Activated naive CD4-positive, alpha-beta T cell treated with anti-CD3 and anti-CD28 coated beads, Interleukin-2, amount 50 U/mL, for 72 hours (primary cell): Measurements from ENCODE around the gene GBA2. TPM values are rescaled to one million over a fixed set of nuclear protein-coding genes. Genes with fewer than 3 reads are reported as not detected.

Source experiments
- ATAC-seq, 2 donors: fragments of 150-1000 bp; cut with Tn5 transposase; 2 replicates each; pipeline ENCODE4 v1.10.0; 2021; ENCODE audit warnings: mild to moderate bottlenecking in 2 of 2, moderate library complexity in 2 of 2
- DNase-seq, 2 donors: peaks; one replicate each; pipeline ENCODE4 v3.0.0; 2021 to 2022; ENCODE audit warnings: low spot score in 2 of 2
- H3K27ac Mint-ChIP-seq, 2 donors: one replicate each; pipeline ENCODE4 v1.8.0; 2022; ENCODE audit warnings: mild to moderate bottlenecking in 2 of 2, mixed read lengths in 2 of 2
- H3K36me3 Mint-ChIP-seq, 2 donors: one replicate each; pipeline ENCODE4 v1.8.0; 2022; ENCODE audit warnings: mixed read lengths in 2 of 2
- H3K9me3 Mint-ChIP-seq, 2 donors: one replicate each; pipeline ENCODE4 v1.8.0; 2022; ENCODE audit warnings: mixed read lengths in 2 of 2
- total RNA-seq, 2 donors: library from RNA; stranded (reverse); gene quantifications; one replicate each; pipeline ENCODE4 v1.2.3, GENCODE V29; 2022

Gene GBA2
- total RNA-seq, 2 donors from 2014 or later = 23.4 to 57.6 TPM

- H3K36me3 Mint-ChIP-seq = peaks cover 0 to 5% of the 10 kb centered on the region in 2 donors
- no peak overlapping the region for H3K27ac Mint-ChIP-seq
These were observed 52.4 kb downstream of the GBA2 start for GRCh38 chr9:35696520-35697215.

GRCh38 chr9:35695943-35696401 lies 53.1 kb downstream of the GBA2 start:
- DNase-seq (no peak), ATAC-seq (no peak)
- H3K36me3 Mint-ChIP-seq = peaks cover 0 to 5% of the 10 kb centered on the region in 2 donors
- no peak overlapping the region for H3K27ac Mint-ChIP-seq
- H3K9me3 Mint-ChIP-seq = no peaks in the 10 kb centered on the region

More at GRCh38 chr9:35696520-35697215, 52.4 kb downstream of the GBA2 start:
- peak; percentile 77 to 88 for ATAC-seq
- H3K9me3 Mint-ChIP-seq = no peaks in the 10 kb centered on the region
- DNase-seq = peak in 1 of 2 donors; percentile 64

- DNase-seq (no peak), ATAC-seq (no peak)
- Mint-ChIP-seq H3K36me3 (no peaks in the 10 kb centered on the region), H3K9me3 (no peaks in the 10 kb centered on the region), H3K27ac (peak overlapping the region; percentile 0 to 41)
These were observed 57.2 kb downstream of the GBA2 start for GRCh38 chr9:35691757-35692301.

- Mint-ChIP-seq H3K27ac (peak overlapping the region in 1 of 2 donors; percentile 0), H3K9me3 (no peaks in the 10 kb centered on the region), H3K36me3 (no peaks in the 10 kb centered on the region)
- DNase-seq (peak in 1 of 2 donors; percentile 10), ATAC-seq (peak in 1 of 2 donors; percentile 11)
These were observed 57.7 kb downstream of the GBA2 start for GRCh38 chr9:35691334-35691650.

- DNase-seq = peak in 1 of 2 donors; percentile 16
- H3K27ac Mint-ChIP-seq = peak overlapping the region; percentile 0 to 85
- peak; percentile 21 to 54 for ATAC-seq
These were observed 58.3 kb downstream of the GBA2 start for GRCh38 chr9:35690614-35691333.

GRCh38 chr9:35690294-35690613 lies 58.8 kb downstream of the GBA2 start:
- DNase-seq (no peak), ATAC-seq (no peak)
- H3K27ac Mint-ChIP-seq = no peak overlapping the region
- H3K9me3 Mint-ChIP-seq = no peaks in the 10 kb centered on the region
- no peaks in the 10 kb centered on the region for H3K36me3 Mint-ChIP-seq

More at GRCh38 chr9:35690614-35691333, 58.3 kb downstream of the GBA2 start:
- no peaks in the 10 kb centered on the region for H3K9me3 Mint-ChIP-seq
- no peaks in the 10 kb centered on the region for H3K36me3 Mint-ChIP-seq

GRCh38 chr9:35689542-35690293 lies 59.3 kb downstream of the GBA2 start, which contains the start of gene TPM2:
Gene TPM2 (minus strand): TSS chr9:35689925. CDS start chr9:35689817, 108 bp downstream.
- peak in 1 of 2 donors; percentile 5 for ATAC-seq
- Mint-ChIP-seq H3K36me3 (no peaks in the 10 kb centered on the region), H3K27ac (peak within 1 kb of the TSS; percentile 49 to 85), H3K9me3 (no peaks in the 10 kb centered on the region)
- no peak for DNase-seq

GRCh38 chr9:35688558-35689541 lies 60.2 kb downstream of the GBA2 start:
- DNase-seq (peak in 1 of 2 donors; percentile 21), ATAC-seq (peak; percentile 75 to 83)
- Mint-ChIP-seq H3K9me3 (no peaks in the 10 kb centered on the region), H3K27ac (peak overlapping the region; percentile 49 to 82), H3K36me3 (no peaks in the 10 kb centered on the region)

- H3K27ac Mint-ChIP-seq = peak overlapping the region in 1 of 2 donors; percentile 49
- no peak for ATAC-seq
These were observed 61.0 kb downstream of the GBA2 start for GRCh38 chr9:35687972-35688557.

GRCh38 chr9:35687306-35687705 lies 61.7 kb downstream of the GBA2 start:
- H3K27ac Mint-ChIP-seq = no peak overlapping the region
- ATAC-seq (no peak), DNase-seq (no peak)
- H3K9me3 Mint-ChIP-seq = no peaks in the 10 kb centered on the region
- no peaks in the 10 kb centered on the region for H3K36me3 Mint-ChIP-seq

More at GRCh38 chr9:35687972-35688557, 61.0 kb downstream of the GBA2 start:
- Mint-ChIP-seq H3K9me3 (no peaks in the 10 kb centered on the region), H3K36me3 (no peaks in the 10 kb centered on the region)
- DNase-seq = no peak

Other genes starting within 250 kb of the GBA2 start
- gene TESK1, start 144.0 kb downstream of the GBA2 start, total RNA-seq = 10 to 100 TPM; 19.4 to 61.3 TPM
- 10 to 100 TPM; 11.1 to 16.7 TPM for gene CD72, start 130.8 kb downstream of the GBA2 start, total RNA-seq
- gene SIT1, start 98.3 kb downstream of the GBA2 start, total RNA-seq = 100 to 1,000 TPM in 1 of 2 donors, 10 to 100 TPM in 1; 67.8 to 122 TPM
- gene RMRP, start 91.2 kb downstream of the GBA2 start, total RNA-seq = 1,000 to 10,000 TPM; 3,566 to 7,483 TPM
- gene CCDC107, start 90.9 kb downstream of the GBA2 start, total RNA-seq = 10 to 100 TPM; 10.2 to 24.4 TPM
- gene ARHGEF39, start 84.0 kb downstream of the GBA2 start, total RNA-seq = 10 to 100 TPM; 21.6 to 22.8 TPM
- gene CA9, start 75.3 kb downstream of the GBA2 start, total RNA-seq = 1 to 10 TPM in 1 of 2 donors, under 1 TPM in 1; 0.73 to 1.1 TPM
- 1 to 10 TPM; 5.2 to 9.3 TPM for gene TPM2, start 59.3 kb downstream of the GBA2 start, total RNA-seq
- gene TLN1, start 17.0 kb downstream of the GBA2 start, total RNA-seq = 100 to 1,000 TPM; 234 to 334 TPM
- gene CREB3, start 16.6 kb downstream of the GBA2 start, total RNA-seq = 10 to 100 TPM; 22.8 to 25.3 TPM
- gene RGP1, start 59 bp upstream of the GBA2 start, total RNA-seq = 10 to 100 TPM; 18.4 to 35.1 TPM
- under 1 TPM in 1 of 2 donors, not detected in 1; 0.46 TPM for gene MSMP, start 5.0 kb upstream of the GBA2 start, total RNA-seq
- gene NPR2, start 42.4 kb upstream of the GBA2 start, total RNA-seq = 10 to 100 TPM in 1 of 2 donors, 1 to 10 TPM in 1; 6.8 to 16.2 TPM
- gene SPAG8, start 63.0 kb upstream of the GBA2 start, total RNA-seq = 1 to 10 TPM; 1.0 to 1.3 TPM
- 10 to 100 TPM; 27.2 to 51.8 TPM for gene HINT2, start 65.8 kb upstream of the GBA2 start, total RNA-seq
- gene FAM221B, start 79.5 kb upstream of the GBA2 start, total RNA-seq = not detected
- 10 to 100 TPM in 1 of 2 donors, 1 to 10 TPM in 1; 4.0 to 11.2 TPM for gene TMEM8B, start 80.0 kb upstream of the GBA2 start, total RNA-seq
- not detected for gene OR13J1, start 121.2 kb upstream of the GBA2 start, total RNA-seq
- gene HRCT1, start 157.0 kb upstream of the GBA2 start, total RNA-seq = not detected
- not detected for gene SPAAR, start 160.3 kb upstream of the GBA2 start, total RNA-seq
- not detected for gene OR2S2, start 208.9 kb upstream of the GBA2 start, total RNA-seq